Umbilical cord (tissue), 2 donors: Measurements from ENCODE around the gene MTARC1. TPM values are rescaled to one million over a fixed set of nuclear protein-coding genes. Genes with fewer than 3 reads are reported as not detected.

Source experiments
- DNase-seq: peaks from one replicate; pipeline ENCODE4 v3.0.0-alpha.2; 2015; ENCODE audit warnings: low spot score
- total RNA-seq: library from RNA; depleted of rRNA; stranded (reverse); fragments of >200 nt; gene quantifications from one replicate; pipeline ENCODE4 v1.2.3, GENCODE V29; 2014; ENCODE audit warnings: low replicate concordance; ENCODE audit not compliant: insufficient read depth

MTARC1 gene
- total RNA-seq, 1 donor from 2014 or later, result 7.7 TPM

DNA sequence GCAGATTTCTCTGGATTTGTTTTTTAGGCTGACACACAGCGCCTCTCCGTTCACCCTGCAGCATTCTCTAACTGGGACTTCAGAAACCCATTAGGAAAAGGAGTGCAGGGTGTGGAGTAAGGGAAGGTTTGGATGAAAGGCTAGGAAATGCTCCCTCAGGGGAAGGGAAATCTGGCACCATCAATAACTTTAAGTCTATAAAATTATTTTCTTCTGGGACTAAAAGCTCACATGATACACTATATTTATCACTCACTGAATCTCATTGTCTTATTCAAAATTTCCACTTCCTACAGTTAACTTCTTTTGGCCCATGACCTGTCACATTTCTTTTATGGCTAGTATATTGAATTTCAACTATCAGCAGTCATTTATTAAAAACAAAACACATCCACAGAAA lies 46.7 kb downstream of the MTARC1 start:
- DNase-seq, result no peak

DNA sequence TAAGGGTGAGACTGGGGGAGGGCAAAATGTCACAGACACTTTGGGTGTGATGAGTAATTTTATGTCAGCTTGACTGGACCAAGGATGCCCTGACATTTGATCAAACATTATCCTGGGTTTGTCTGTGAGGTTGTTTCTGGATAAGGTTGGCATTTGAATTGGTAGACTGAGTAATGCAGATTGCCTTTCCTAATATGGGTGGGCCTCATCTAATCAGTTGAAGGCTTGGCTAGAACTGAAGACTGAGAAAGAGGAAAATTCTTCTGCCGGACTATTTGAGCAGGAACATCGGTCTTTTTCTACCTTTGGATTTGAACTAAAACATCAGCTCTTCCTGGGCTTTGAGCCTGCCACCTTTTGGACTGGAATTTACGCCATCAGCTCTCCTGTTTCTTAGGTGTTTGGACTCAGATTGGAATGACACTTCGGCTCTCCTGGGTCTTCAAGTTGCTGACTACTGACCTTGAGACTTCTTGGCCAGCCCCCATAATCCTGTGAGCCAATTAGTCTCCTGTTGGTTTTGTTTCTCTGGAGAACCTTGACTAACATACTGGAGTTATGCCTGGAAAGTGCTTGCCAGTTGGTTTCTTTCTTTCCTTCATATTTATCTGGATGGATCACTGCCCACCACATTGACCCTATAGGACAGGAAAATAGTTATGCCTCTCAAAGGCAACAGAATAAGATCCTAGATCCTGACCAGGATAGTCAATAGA lies 47.6 kb downstream of the MTARC1 start:
- DNase-seq, result no peak

Other genes starting within 250 kb of the MTARC1 start
- 3.4 TPM for gene C1orf115, start 96.5 kb upstream of the MTARC1 start, total RNA-seq
- gene MTARC2, start 38.6 kb upstream of the MTARC1 start, total RNA-seq, result 11.6 TPM
- 3.6 TPM for gene HLX, start 92.5 kb downstream of the MTARC1 start, total RNA-seq